Measurements from ENCODE around the gene TBC1D21. TPM values are rescaled to one million over a fixed set of nuclear protein-coding genes. Genes with fewer than 3 reads are reported as not detected.

TBC1D21 gene
- total RNA-seq, 4 donors from 2014 or later: not detected

- H3K4me3 ChIP-seq (replicated peaks in 1 of 3): no peak overlapping the region
- H3K27ac ChIP-seq: no peak overlapping the region
- no peak for DNase-seq
- no peaks in the 10 kb centered on the region for H3K4me1 ChIP-seq
- intact Hi-C loops (cut with DNase I): no loop called here
- no peaks in the 10 kb centered on the region for H3K9me3 ChIP-seq
- H3K36me3 ChIP-seq: no peaks in the 10 kb centered on the region
- TF ChIP-seq CTCF (IDR thresholded peaks at IDR 0.05) (no peak), POLR2A (IDR thresholded peaks at IDR 0.05) (no peak)
- 87 to 88% methylated on average over 13 of the region's 13 CpGs for WGBS, 2 donors
- no peaks in the 10 kb centered on the region for H3K27me3 ChIP-seq
Observed at GRCh38 chr15:73892446-73893226, 19.3 kb downstream of the TBC1D21 start.

- intact Hi-C loops (cut with DNase I): no loop called here
- WGBS, 2 donors: 85% methylated on average over 12 of the region's 12 CpGs
Observed at GRCh38 chr15:73894133-73894814, 20.9 kb downstream of the TBC1D21 start.

GRCh38 chr15:73897441-73898261, 24.3 kb downstream of the TBC1D21 start:
- peak in 4 of 6 experiments; percentile 24 to 54 (median 40) for TF ChIP-seq CTCF (IDR thresholded peaks at IDR 0.05)
- no peak for TF ChIP-seq POLR2A (IDR thresholded peaks at IDR 0.05)
- 88% methylated on average over 11 of the region's 15 CpGs for WGBS, 2 donors
- no peak overlapping the region for H3K27ac ChIP-seq
- intact Hi-C loops (cut with DNase I): no loop called here
- H3K36me3 ChIP-seq: no peaks in the 10 kb centered on the region
- H3K4me3 ChIP-seq (replicated peaks in 1 of 3): no peak overlapping the region
- no peaks in the 10 kb centered on the region for H3K4me1 ChIP-seq
- DNase-seq: no peak
- H3K27me3 ChIP-seq: no peaks in the 10 kb centered on the region
- H3K9me3 ChIP-seq: no peaks in the 10 kb centered on the region

More at GRCh38 chr15:73894133-73894814, 20.9 kb downstream of the TBC1D21 start:
- Histone ChIP-seq H3K27me3 (no peaks in the 10 kb centered on the region), H3K36me3 (no peaks in the 10 kb centered on the region), H3K4me1 (no peaks in the 10 kb centered on the region), H3K9me3 (no peaks in the 10 kb centered on the region), H3K27ac (no peak overlapping the region), H3K4me3 (replicated peaks in 1 of 3) (no peak overlapping the region)
- no peak for DNase-seq
- TF ChIP-seq POLR2A (IDR thresholded peaks at IDR 0.05): no peak
- no peak for TF ChIP-seq CTCF (IDR thresholded peaks at IDR 0.05)

- H3K9me3 ChIP-seq: no peaks in the 10 kb centered on the region
- TF ChIP-seq CTCF (IDR thresholded peaks at IDR 0.05) (no peak), POLR2A (IDR thresholded peaks at IDR 0.05) (no peak)
- 67 to 68% methylated on average over 15 of the region's 15 CpGs for WGBS, 2 donors
- H3K36me3 ChIP-seq: no peaks in the 10 kb centered on the region
- no peak overlapping the region for H3K27ac ChIP-seq
- DNase-seq: no peak
- H3K27me3 ChIP-seq: no peaks in the 10 kb centered on the region
- H3K4me1 ChIP-seq: no peaks in the 10 kb centered on the region
- intact Hi-C loops (cut with DNase I): loop anchor here (10.0 kb wide), 1 partner anchor 195 kb away; no protein-coding TSS in a partner anchor
- H3K4me3 ChIP-seq (replicated peaks in 1 of 3): no peak overlapping the region
Observed at GRCh38 chr15:73899197-73900094, 26.1 kb downstream of the TBC1D21 start.
